ENCODE measurements around the gene TGIF2. TPM values are rescaled to one million over a fixed set of nuclear protein-coding genes. Genes with fewer than 3 reads are reported as not detected.

TGIF2 gene
- total and polyA plus RNA-seq, 2 donors from 2014 or later, result 11.0 to 15.3 TPM

DNA sequence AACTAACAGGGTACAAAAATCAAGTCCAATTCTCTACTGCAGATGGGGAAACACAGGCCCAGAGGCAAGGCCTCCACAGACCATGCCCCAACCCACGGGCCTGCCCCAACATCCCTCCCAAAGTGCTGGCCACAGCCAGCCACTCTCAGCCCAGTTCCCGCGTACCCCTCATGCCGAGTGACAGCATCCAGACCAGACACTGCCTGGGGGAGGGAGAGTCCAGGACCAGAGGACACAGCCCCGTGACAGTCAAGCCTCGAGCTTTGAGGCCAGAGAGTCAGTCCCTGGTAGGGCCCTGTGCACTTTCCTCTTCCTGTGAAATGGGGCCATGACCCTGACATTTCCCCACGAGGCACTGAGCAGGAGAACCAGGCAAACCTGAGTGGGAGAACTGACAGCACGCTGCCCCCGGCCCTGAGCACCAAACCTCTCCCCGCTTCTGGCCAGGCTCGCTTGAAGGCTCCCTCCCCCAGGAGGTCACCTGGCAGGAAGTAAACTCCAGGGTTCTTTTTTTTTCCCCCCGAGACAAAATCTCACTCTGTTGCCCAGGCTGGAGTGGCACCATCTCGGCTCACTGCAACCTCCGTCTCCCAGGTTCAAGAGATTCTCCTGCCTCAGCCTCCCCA is 27.2 kb upstream of the TGIF2 start:
- FAIRE-seq (no peak), DNase-seq (peak in 1 of 5 donors; percentile 62)
- Histone ChIP-seq H3K9ac (ENCODE audit: low read length in 3 of 3) (no peak overlapping the region), H3K27me3 (ENCODE audit: control insufficient read depth, insufficient read depth, low read length) (no peaks in the 10 kb centered on the region), H3K9me3 (ENCODE audit: control insufficient read depth in 2 of 3, insufficient read depth in 1 of 3, low read length in 3 of 3) (no peaks in the 10 kb centered on the region), H3K36me3 (ENCODE audit: control insufficient read depth in 2 of 3, insufficient read depth in 3 of 3, low read length in 3 of 3) (peaks cover 0 to 3% (median 0%) of the 10 kb centered on the region in 3 donors), H3K27ac (ENCODE audit: low read depth in 2 of 2, low read length in 2 of 2) (no peak overlapping the region), H3K4me3 (ENCODE audit: low read length in 3 of 3) (no peak overlapping the region), H3K4me1 (ENCODE audit: control insufficient read depth in 2 of 3, insufficient read depth in 2 of 3, low read depth in 1 of 3, low read length in 3 of 3) (peaks cover 0 to 34% (median 18%) of the 10 kb centered on the region in 3 donors)
- intact Hi-C loops (cut with DNase I), result no loop called here
- no peak for TF ChIP-seq CTCF (IDR thresholded peaks at IDR 0.05; ENCODE audit: borderline replicate concordance, extremely low read depth, insufficient read depth)

DNA sequence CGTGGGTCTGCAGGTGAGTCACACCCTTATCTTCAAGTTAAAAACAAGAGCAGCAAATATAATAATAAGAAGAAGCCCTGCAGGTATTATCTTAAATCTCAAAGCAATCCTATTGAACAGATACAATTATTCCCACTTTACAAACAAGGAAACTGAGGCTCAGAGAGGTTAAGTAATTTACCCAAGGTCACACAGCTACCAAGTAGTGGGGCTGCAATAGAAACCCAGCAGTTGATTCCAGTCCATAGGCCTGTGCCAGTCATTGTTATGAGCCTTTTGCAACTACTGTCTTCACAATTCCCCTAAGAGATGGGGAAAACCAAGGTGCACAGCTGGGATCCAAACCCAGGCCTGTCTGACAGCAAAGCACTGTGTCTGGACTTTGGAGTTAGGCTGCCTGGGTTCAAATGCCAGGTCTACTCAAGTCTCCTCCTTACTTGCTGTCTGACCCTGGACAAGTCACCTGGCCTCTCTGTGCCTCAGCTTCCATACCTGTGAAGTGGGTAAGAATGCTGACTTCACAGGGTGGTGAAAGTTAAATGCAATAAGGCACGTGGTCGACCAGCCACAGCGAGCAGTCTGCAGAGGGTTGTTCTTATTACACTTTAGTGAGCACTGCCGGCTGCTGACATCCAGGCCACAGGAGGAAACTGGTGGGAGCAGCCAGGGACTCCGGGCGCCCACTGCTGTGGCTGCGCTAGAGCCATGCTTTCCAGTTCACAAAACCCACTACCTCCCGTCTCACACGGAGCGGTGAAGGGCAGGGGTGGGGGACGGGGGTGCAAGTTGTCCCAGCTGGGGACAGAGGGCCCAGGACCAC is 26.0 kb upstream of the TGIF2 start:
- Histone ChIP-seq H3K36me3 (ENCODE audit: control insufficient read depth in 2 of 3, insufficient read depth in 3 of 3, low read length in 3 of 3) (peaks cover 0 to 3% (median 0%) of the 10 kb centered on the region in 3 donors), H3K4me3 (ENCODE audit: low read length in 3 of 3) (no peak overlapping the region), H3K9ac (ENCODE audit: low read length in 3 of 3) (no peak overlapping the region), H3K4me1 (ENCODE audit: control insufficient read depth in 2 of 3, insufficient read depth in 2 of 3, low read depth in 1 of 3, low read length in 3 of 3) (peaks cover 0 to 32% (median 18%) of the 10 kb centered on the region in 3 donors), H3K27me3 (ENCODE audit: control insufficient read depth, insufficient read depth, low read length) (no peaks in the 10 kb centered on the region), H3K9me3 (ENCODE audit: control insufficient read depth in 2 of 3, insufficient read depth in 1 of 3, low read length in 3 of 3) (no peaks in the 10 kb centered on the region), H3K27ac (ENCODE audit: low read depth in 2 of 2, low read length in 2 of 2) (no peak overlapping the region)
- TF ChIP-seq CTCF (IDR thresholded peaks at IDR 0.05; ENCODE audit: borderline replicate concordance, extremely low read depth, insufficient read depth), result no peak
- FAIRE-seq (no peak), DNase-seq (no peak)
- intact Hi-C loops (cut with DNase I), result no loop called here

GRCh38 chr20:36548006-36548315 is 25.4 kb upstream of the TGIF2 start:
- H3K27me3 ChIP-seq (ENCODE audit: control insufficient read depth, insufficient read depth, low read length), result no peaks in the 10 kb centered on the region
- DNase-seq (peak in 1 of 5 donors; percentile 77), FAIRE-seq (no peak)
- no peaks in the 10 kb centered on the region for H3K9me3 ChIP-seq (ENCODE audit: control insufficient read depth in 2 of 3, insufficient read depth in 1 of 3, low read length in 3 of 3)
- H3K36me3 ChIP-seq (ENCODE audit: control insufficient read depth in 2 of 3, insufficient read depth in 3 of 3, low read length in 3 of 3), result peaks cover 0 to 3% (median 0%) of the 10 kb centered on the region in 3 donors
- H3K9ac ChIP-seq (ENCODE audit: low read length in 3 of 3), result no peak overlapping the region
- H3K4me1 ChIP-seq (ENCODE audit: control insufficient read depth in 2 of 3, insufficient read depth in 2 of 3, low read depth in 1 of 3, low read length in 3 of 3), result peaks cover 0 to 29% (median 18%) of the 10 kb centered on the region in 3 donors
- no peak overlapping the region for H3K27ac ChIP-seq (ENCODE audit: low read depth in 2 of 2, low read length in 2 of 2)
- no peak overlapping the region for H3K4me3 ChIP-seq (ENCODE audit: low read length in 3 of 3)
- no peak for TF ChIP-seq CTCF (IDR thresholded peaks at IDR 0.05; ENCODE audit: borderline replicate concordance, extremely low read depth, insufficient read depth)
- intact Hi-C loops (cut with DNase I), result no loop called here
